GM19023 (cell line): ENCODE results near the gene TNPO1.

Experiments used
- ATAC-seq: cut with Tn5 transposase; IDR thresholded peaks from one replicate; pipeline ENCODE4 v1.9.1; 2021; ENCODE audit warnings: mild to moderate bottlenecking, moderate library complexity; ENCODE audit not compliant: unreplicated experiment

TNPO1 gene

GRCh38 chr5:72850113-72850512, 33.7 kb downstream of the TNPO1 start:
- no peak for ATAC-seq

- ATAC-seq: no peak
These were observed 35.9 kb downstream of the TNPO1 start for GRCh38 chr5:72852356-72852755.

- no peak for ATAC-seq
These were observed 38.0 kb downstream of the TNPO1 start for GRCh38 chr5:72854419-72854818.

DNA sequence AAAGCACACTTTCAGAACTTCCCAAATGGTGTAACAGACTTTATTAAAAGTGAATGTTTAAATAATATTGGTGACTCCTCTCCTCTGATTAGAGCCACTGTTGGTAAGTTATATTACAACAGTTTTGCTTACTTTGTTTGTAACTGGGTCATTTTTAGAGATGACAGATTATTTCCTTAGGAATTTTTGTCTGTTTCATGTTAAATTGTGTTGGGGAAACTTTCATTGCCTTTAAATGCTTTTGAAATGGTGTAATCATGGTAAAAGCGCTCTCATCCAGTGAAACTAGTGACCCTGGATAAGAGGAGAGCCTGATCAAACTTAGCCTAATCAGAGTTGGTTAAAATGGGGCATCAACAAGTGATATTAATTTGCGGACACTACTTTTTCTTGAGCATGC, 39.4 kb downstream of the TNPO1 start:
- ATAC-seq: no peak

GRCh38 chr5:72857396-72857795, 40.9 kb downstream of the TNPO1 start:
- no peak for ATAC-seq

DNA sequence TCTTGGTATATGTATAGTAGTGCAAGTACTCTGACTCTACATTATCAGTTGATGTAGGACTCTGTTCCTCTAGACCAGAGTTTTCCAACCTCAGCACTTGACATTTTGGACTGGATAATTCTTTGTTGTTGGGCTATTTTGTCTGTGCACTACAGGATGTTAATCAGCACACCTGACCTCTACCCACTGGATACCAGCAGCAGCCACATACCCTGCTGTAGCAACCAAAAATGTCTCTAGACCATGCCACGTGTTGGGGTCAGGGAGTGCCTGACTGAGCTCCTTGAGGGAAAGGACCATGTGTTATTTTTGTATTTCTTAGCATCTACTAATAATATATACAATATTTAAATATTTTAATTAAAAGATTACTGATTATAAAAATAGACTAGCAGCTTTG, 42.7 kb downstream of the TNPO1 start:
- no peak for ATAC-seq

DNA sequence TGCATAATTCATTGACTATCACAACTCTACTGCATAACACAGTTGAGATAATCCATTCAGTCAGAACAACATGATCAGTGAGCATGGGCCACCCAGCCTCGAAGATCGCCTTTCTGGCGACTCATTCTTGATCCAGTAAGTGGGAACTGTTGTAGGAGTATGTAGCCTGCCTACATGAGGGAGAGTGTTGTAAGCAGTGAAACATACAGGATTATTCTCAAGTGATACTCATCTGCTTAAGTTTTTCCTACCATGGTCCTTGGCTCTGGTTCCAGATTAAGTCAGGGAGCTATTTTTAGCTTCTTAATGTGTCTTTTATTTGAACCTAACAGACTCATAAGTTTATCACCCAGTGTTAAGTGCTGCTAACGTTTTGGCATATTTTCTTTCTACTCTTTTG, 44.0 kb downstream of the TNPO1 start:
- no peak for ATAC-seq

DNA sequence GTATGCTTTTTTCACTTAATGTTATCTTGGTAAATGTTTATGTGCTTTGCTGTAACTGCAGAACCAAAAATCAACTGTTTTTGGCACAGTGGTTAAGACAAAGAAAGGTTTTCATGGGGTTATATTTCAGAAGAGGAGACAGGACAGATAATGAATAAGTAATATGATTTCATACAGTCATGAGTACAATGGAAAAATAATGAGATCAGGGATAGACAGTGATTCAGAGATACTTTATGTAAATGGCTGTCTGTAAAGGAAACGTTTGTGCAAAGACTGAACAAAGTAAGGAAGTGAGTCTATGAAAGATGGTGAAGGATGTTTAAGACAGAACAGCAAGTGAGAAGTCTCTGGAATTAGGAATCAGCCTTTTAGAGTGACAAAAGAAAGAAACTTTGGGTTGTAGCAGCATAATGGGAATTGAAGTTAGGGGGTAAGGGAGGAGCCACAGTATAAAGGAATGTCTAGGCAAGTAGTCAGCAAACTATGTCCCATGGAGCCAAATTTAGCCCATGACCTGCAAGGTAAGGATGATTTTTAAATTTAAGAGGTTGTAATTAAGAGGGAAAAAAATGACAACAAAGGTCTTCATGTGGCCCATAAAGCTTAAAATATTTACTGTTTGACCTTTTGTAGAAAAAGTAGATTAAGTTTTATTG, 55.0 kb downstream of the TNPO1 start:
- no peak for ATAC-seq

DNA sequence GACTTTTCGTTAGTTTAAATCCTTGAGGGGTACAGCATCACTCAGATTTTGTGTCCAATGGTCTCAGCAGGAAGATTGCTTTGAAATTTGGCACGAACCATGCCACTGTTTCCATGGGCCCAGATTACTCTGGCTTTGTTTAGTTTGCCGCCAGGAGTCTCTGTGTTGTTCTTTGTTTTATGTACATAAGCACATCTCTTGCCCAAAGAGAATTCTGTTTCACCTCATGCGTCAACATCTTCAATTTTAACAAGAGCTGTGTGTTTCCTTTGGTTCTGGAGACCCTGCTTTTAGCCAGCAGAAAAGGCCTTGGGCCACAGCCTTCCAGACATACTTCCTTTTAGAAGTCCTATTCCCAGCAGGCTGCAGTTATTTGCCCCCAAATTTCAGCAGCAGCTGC, 62.4 kb downstream of the TNPO1 start:
- ATAC-seq: no peak

- ATAC-seq: no peak
These were observed 66.5 kb downstream of the TNPO1 start for GRCh38 chr5:72882989-72883388.

DNA sequence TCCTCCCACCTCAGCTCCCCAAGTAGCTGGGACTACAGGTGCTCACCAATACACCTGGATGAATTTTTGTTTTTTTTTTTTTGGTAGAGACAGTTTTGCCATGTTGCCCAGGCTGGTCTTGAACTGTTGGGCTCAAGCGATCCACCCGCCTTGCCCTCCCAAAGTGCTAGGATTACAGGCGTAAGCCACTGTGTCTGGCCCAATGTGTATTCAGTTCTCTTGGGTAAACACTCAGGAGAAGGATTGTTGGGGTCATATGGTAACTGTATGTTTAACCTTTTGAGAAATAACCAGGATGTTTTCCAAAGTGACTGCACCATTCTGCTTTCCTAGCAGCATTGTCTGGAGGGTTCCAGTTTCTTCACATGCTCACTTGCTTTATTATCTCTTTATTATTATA, 67.4 kb downstream of the TNPO1 start:
- ATAC-seq: no peak

DNA sequence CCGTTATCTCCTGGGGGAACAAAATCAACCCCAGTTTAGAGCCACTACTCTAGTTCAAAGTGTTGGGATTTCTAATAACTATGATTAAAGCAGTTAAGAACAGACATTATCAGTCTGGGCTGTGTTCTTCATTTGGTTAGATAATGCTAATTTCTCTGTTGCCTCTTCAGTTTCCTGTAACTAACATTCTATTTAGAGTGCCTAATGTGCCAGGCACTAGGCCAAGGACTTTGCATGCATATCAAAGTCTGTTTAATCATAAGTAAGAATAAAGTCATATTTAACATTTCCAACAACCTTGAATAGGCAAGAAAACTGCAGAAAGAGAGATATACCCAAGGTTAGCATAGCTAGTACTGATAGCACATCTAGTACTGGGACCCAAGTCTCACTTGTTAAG, 68.4 kb downstream of the TNPO1 start:
- ATAC-seq: no peak

DNA sequence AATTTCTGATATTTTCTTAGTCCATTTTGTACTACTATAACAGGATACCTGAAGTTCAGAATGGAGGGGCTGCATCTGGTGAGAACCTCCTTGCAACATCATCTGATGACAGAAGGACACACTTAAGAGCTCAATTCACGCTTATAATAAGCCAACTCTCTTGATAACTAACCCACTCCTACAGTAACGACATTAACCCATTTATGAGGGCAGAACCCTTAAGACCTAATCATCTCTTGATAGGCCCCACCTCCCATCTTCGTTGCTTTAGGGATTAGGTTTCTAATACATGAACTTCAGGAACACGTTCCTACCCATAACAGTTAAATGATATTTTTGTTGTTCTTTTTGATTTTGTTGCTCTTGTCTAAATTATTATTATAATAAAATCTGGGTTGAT, 69.4 kb downstream of the TNPO1 start:
- no peak for ATAC-seq

GRCh38 chr5:72888595-72888994, 72.1 kb downstream of the TNPO1 start:
- no peak for ATAC-seq

- no peak for ATAC-seq
These were observed 72.9 kb downstream of the TNPO1 start for GRCh38 chr5:72889324-72889723.

- no peak for ATAC-seq
These were observed 76.4 kb downstream of the TNPO1 start for GRCh38 chr5:72892846-72893245.

DNA sequence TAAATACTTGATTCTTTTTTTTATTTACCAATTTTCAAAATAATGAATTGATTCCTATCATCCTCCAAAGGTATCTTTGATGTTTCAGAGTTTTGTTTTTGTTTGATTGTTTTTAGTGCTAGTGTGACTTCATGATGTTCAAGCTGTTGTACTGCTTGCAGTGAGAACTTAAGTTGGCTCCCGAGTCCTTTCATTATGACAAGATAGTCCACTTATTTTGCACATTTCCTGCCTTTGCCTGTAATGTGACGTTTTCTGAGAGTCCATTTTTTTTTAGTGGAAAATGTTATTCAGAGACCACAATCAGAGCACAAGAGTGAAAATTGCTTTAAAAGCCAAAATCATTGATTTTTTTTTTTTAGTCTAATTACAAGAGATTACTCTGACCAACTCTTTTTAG, 79.3 kb downstream of the TNPO1 start:
- ATAC-seq: no peak

DNA sequence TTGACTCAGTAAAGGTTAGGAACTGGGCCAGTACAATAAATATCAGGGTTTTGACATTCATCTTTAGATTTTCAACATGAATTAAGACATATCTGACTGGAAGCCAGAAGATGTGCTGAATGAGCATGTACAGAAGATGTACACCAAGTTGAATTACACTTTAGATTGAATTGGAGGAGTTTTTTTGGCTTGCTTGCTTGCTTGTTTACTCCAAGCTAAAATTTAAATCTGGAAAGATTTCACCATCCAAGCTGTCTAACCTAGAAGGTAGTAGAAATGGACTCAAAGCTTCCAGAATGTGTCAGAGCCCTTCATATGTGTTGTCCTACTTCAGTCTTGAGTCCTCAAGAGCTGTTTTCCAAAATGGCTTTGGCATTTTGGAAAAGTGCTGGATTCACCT, 90.3 kb downstream of the TNPO1 start:
- ATAC-seq: no peak

DNA sequence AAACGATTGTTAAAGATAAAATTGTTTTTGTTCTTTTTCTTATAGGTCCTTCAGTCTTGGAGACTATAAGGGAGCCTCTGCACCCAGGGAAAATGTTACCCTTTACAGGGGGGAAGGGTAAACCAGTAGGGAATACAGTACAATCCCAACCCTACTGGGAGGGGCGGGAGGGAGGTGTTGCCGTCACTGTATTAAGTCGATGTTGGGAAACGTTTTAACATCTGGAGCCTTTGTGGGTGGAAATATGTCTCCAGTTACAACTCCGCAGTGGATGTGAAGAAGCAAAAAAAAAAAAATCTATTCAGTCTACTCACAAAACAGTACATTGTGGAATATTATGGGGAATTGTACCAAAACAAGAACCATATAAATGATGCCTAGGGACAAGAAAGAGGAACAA, 92.2 kb downstream of the TNPO1 start:
- no peak for ATAC-seq

GRCh38 chr5:72917371-72917776, 100.9 kb downstream of the TNPO1 start:
- ATAC-seq: no peak

GRCh38 chr5:72920690-72921502, 104.4 kb downstream of the TNPO1 start:
- no peak for ATAC-seq

GRCh38 chr5:72921886-72922285, 105.4 kb downstream of the TNPO1 start:
- ATAC-seq: no peak

GRCh38 chr5:72922422-72922821, 106.0 kb downstream of the TNPO1 start:
- ATAC-seq: no peak
